NCI-H524 (cell line): ENCODE data around the gene SLC41A3.

Experiments used
- DNase-seq, 2 experiments: peaks; one replicate each; lab custom pipeline; 2025; lab: John Stamatoyannopoulos, UW

The SLC41A3 gene

DNA sequence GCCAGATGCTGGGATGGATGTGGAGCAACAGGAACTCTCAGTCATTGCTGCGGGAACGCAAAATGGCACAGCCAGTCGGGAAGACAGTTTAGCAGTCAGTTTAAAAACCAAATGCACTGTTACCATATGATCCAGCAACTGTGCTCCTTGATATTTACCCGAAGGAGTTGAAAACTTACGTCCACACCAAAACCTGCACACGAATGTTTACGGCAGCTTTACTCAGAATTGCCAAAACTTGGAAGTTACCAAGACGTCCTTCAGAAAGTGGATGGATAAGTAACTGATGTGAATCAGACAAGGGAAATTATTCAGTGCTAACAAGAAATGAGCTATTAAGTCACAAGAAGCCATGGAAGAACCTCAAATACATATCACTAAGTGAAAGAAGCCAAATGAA lies 36.1 kb upstream of the SLC41A3 start:
- DNase-seq, result no peak

GRCh38 chr3:126119008-126119675 lies 35.2 kb upstream of the SLC41A3 start:
- DNase-seq, result no peak

GRCh38 chr3:126118591-126118990 lies 34.7 kb upstream of the SLC41A3 start:
- no peak for DNase-seq

DNA sequence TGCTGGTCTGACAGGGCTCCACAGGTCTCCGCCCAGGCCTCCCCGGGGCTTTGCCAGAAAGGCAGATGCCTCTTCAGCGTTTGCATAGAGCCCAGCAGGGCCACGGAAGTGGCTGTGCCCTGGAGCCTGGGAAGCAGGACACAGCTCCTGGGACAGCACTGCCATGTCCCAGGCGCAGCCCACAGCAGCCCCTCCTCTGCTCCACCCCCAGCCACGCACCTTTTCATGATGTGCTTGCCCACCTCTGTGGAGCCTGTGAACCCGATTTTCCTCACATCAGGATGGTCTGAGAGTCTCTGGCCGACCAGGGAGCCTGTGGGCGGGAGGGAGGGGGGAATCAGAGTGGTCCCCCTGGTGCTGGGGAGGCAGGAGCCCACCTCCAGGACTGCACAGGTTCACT lies 33.9 kb upstream of the SLC41A3 start:
- DNase-seq, result no peak

- DNase-seq, result no peak
Observed at GRCh38 chr3:126117212-126117611, 33.3 kb upstream of the SLC41A3 start.

- DNase-seq, result no peak
Observed at GRCh38 chr3:126116526-126116925, 32.6 kb upstream of the SLC41A3 start.

- peak in 1 of 2 experiments; percentile 29 for DNase-seq
Observed at GRCh38 chr3:126114443-126115386, 30.8 kb upstream of the SLC41A3 start.

DNA sequence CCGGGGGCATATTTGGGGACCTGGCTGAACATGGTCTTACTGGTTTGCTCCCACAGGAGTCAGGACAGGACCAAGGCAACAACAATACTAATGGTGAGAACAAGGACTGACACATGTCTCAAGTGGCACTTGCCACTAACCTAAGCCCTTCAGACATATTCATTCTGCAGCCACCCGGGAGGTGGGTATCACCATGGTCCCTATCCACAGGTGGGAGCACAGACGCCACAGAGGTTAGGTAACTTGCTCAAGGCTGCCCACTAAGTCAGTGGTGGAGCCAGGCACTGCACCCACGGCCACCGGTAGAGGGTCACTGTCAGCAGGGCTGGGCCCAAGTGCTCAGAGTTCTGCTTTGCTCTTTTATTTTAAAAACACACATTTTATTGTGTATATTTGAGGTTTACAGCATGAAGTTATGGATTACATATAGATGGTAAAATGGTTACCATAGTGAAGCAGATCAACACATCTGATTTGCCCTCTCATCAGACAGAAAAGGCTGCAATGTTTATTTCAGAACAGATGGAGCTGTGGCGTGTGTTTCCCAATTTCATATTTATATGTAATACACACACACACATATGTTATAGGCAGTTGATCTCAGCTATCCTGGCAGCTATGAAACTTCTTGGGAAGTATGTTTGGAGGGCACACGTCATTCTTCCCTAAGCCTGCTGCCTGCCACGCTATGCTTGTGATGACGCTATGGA lies 30.0 kb upstream of the SLC41A3 start:
- peak in 1 of 2 experiments; percentile 38 for DNase-seq

DNA sequence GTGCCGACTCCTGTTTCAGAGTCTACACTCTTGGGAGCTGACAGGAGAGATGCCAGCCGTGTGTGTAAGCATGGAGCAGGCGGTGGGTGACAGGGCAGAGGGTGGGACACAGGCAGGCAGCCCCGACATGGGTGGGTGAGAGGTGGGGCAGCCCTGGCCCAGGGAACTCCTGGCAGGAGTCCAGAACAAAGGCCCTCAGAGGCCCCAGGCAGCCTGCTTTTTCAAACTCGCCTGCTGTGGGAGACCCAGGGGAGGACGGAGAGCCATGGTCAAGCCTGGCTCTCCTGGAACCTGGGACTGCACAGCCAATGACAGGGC lies 29.3 kb upstream of the SLC41A3 start:
- no peak for DNase-seq

DNA sequence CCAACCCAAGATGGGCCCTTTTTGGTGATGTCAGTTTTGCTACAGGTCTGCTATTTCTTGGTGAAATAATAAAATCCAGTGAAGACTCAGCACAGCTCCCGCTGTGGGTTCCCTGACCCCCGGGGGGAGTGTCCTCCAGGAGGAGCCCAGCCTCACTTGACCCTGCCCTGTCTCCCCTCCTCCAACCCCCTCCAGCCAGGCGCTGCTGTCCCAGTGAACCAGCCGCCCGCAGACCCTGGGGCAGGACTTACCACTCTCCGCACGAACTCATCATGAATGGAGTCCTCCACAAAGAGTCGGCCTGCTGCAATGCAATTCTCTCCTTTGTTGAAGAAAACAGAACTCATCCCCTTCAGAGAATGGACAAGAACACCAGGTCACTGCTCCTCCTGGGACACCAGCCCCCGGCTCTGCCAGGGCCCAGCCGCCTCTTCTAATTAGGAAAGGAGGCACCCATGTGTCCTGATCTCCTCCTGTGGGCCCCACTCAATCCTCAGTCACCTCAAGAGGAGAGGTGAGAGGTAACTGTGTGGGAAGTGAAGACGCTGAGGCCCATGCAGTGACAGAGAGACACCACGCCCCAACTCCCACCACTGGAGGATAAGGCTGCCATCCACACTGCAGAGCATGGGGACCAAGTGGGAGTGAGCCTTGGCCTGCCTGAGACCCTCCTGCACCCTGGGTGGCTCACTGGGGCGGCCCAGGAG lies 28.8 kb upstream of the SLC41A3 start:
- DNase-seq, result no peak

GRCh38 chr3:126111566-126112475 lies 27.9 kb upstream of the SLC41A3 start:
- DNase-seq, result no peak

GRCh38 chr3:126111126-126111551 lies 27.2 kb upstream of the SLC41A3 start:
- no peak for DNase-seq

GRCh38 chr3:126110431-126111125 lies 26.7 kb upstream of the SLC41A3 start:
- DNase-seq, result no peak

GRCh38 chr3:126109880-126110235 lies 25.9 kb upstream of the SLC41A3 start:
- no peak for DNase-seq

DNA sequence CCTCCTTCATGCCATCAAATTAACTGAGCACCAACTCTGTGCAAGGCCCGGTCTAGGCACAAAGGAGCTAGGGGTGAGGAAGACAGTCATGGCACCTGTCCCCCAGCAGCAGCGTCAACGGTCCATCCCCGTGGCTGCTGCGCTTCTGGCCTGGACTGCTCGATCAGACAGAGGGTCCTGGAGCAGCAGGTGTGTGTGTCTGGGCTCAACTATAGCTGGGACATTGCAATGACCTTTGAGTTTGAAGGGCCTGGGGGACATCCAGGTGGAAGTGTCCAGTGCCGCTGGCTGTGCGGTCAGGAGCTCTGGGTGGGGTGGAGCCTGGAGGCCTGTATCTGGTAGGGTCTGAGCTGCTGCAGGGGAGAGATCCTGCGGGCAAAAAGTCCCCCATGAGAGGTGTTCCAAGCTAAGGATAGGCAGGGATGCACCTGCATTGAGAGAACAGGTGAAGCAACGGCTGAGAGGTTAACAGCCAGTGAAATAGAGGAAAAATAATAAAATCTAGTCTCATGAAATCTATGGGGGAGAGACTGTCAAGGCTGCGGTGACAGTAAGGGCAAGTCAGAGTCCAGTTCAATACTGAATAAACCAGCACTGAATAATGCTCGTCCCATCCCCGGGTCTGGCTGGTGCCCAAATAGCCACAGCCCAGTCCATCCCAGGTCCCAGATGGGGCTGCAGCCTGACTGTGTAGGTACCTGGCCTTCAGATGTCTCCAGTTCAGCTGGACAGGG lies 25.4 kb upstream of the SLC41A3 start:
- no peak for DNase-seq

DNA sequence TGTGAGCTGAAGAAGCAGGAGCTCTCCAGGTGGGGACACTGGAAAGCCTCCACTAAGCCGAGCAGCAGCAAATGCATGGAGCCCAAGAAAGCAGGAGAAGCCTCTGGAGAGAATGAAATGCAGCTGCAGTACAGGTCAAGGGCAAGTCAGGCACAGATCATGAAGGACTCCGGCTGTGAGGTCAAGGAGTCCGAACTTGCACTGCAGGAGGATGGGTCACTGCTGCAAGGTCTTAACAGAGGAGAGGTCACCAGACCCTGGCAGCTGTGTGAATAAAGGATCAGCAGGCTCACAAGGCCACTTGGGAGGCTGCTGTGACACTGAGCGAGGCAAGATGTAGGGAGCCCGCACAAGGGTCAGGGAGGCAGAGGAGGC lies 24.7 kb upstream of the SLC41A3 start:
- DNase-seq, result no peak

DNA sequence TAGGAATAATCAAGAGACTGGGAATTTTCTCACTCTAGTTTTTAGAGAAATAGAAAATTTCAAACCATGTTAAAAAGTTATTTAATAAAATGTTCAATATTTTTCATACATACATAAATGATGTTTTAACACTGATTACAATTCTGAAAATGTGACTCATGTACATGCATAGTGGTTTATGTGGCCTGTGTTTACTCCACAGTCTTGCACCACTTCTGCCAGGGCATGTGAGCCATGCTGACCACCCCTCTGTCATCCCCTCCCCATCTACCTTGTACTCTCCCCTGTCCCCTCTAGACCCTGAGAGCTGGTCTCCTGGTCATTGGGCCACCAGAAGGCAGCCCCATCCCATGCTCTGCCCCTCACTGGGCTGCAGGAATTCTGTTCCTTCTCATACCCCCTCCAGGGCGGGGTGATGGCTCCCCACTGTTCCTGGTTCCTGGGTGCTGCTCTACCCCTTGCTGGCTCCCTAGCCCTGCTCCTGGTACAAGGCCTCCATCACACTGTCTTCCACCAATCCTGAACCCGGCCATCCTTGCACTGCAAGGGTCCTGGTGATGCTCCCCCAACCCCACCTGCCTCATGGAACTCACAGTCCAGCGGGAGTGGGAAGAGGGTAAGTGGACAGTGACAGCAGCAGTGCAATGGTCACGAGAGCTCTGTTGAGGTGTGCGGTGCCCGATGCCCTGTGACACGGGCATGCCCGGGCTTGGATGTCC lies 24.2 kb upstream of the SLC41A3 start:
- no peak for DNase-seq

DNA sequence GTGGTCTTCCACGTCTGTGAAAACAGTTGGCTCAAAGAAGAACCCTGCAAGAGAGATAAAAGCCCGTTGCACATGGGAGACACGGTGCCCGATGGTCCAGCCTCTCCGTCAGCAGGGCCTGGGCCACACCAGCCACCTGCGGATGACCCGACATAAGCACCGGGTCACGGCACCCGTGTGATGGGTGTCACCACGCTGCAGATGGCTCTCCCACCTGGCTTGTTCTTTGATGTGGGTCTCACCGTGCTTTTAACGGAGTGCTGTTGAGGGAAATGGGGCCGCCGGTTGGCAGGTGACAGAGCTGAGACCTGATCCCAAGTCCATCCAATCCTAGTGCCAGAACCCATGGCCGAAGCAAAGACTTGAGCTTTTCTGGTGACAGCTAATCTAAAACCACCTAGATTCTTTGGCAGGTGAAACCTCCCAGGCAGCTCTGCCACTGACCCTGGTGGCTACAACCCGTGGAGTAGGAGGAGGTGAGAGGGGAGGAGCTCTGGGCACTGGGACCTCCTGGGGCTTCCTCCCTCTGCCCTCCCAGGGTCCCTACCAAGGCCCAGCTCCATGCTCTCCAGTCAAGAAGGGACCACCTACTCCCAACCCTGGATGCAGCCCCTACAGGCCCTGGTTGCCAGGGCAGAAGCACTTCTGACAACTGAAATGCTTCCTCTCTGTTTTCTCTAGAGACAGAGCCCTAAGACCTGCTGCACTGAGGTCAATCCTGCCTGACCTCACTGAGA lies 23.4 kb upstream of the SLC41A3 start:
- DNase-seq, result no peak
